Endothelial cell of umbilical vein (primary cell): ENCODE measurements around the gene PHACTR1. TPM values are rescaled to one million over a fixed set of nuclear protein-coding genes. Genes with fewer than 3 reads are reported as not detected.

Source experiments
- BruUV-seq: library from RNA; stranded (reverse); fragments of 400-500 nt; replicated peaks from 2 replicates; lab custom pipeline; 2021; lab: Mats Ljungman, UMichigan
- CTCF ChIA-PET: fragments of 300-600, 350-600 bp; sonication (Branson Sonifier 250); formaldehyde crosslinking; loops from one replicate; lab custom pipeline; 2021; ENCODE audit warnings: antibody characterized with exemption, inconsistent platforms; lab: Charles Lee
- POLR2A ChIA-PET: fragments of 300-600, 350-600 bp; sonication (Branson Sonifier 250); formaldehyde crosslinking; loops from one replicate; lab custom pipeline; 2021; ENCODE audit warnings: antibody characterized with exemption, inconsistent platforms; lab: Charles Lee
- DNase-seq: peaks from one replicate; pipeline ENCODE4 v3.0.0-alpha.2; 2011; ENCODE audit warnings: low read depth, low spot score
- FAIRE-seq: peaks from 2 replicates; lab custom pipeline; 2011; peaks lifted over from hg19 to GRCh38; lab: Jason Lieb, UNC
- H2AFZ ChIP-seq: 2 replicates; pipeline ENCODE4 v1.6.0; 2012; ENCODE audit warnings: low read depth, low read length, control low read depth, inconsistent platforms
- H3K27ac ChIP-seq: 2 replicates; pipeline ENCODE4 v1.5.1; 2011; ENCODE audit warnings: low read depth, mild to moderate bottlenecking, control low read depth, low read length, moderate library complexity; ENCODE audit not compliant: insufficient read depth
- H3K27me3 ChIP-seq, 2 experiments: 2 replicates each; pipeline versions ENCODE4 v1.6.0 to v1.6.1; 2011; ENCODE audit warnings: low read length in 2 of 2, mixed read lengths in 1 of 2; ENCODE audit not compliant: control insufficient read depth in 2 of 2, insufficient read depth in 2 of 2
- H3K36me3 ChIP-seq, 2 experiments: 2 replicates in 1 of 2; 3 replicates in 1 of 2; pipeline ENCODE4 v1.5.1; 2011; ENCODE audit warnings: low read length in 2 of 2, mild to moderate bottlenecking in 1 of 2, moderate library complexity in 1 of 2; ENCODE audit not compliant: control insufficient read depth in 2 of 2, insufficient read depth in 2 of 2; ENCODE audit errors: extremely low read depth in 1 of 2
- H3K4me1 ChIP-seq: 3 replicates; pipeline ENCODE4 v1.5.1; 2011; ENCODE audit warnings: mild to moderate bottlenecking, low read length; ENCODE audit not compliant: control insufficient read depth, insufficient read depth; ENCODE audit errors: extremely low read depth
- H3K4me2 ChIP-seq: 2 replicates; pipeline ENCODE4 v1.6.1; 2011; ENCODE audit warnings: low read length, control low read depth, mixed read lengths; ENCODE audit not compliant: insufficient read depth
- H3K4me3 ChIP-seq, 3 experiments: fragments of 200-600 bp in 1 of 3; sonication (generic), shearing (Covaris generic) in 1 of 3; replicated peaks in 1 of 3; 2 replicates each; pipeline ENCODE4 v1.5.1; 2011 to 2016; ENCODE audit warnings: control low read depth in 3 of 3, low read length in 3 of 3, mild to moderate bottlenecking in 2 of 3, inconsistent platforms in 1 of 3, low read depth in 1 of 3, moderate library complexity in 1 of 3; ENCODE audit not compliant: insufficient read depth in 1 of 3
- H3K79me2 ChIP-seq: 2 replicates; pipeline ENCODE4 v1.6.0; 2012; ENCODE audit warnings: low read length, inconsistent platforms; ENCODE audit not compliant: control insufficient read depth, insufficient read depth
- H3K9ac ChIP-seq: replicated peaks from 2 replicates; pipeline ENCODE3; 2011; ENCODE audit warnings: low read length, control low read depth; ENCODE audit not compliant: insufficient read depth; ENCODE audit errors: extremely low read depth
- H3K9me1 ChIP-seq: replicated peaks from 3 replicates; pipeline ENCODE4 v1.6.0; 2011; ENCODE audit warnings: mild to moderate bottlenecking, low read length; ENCODE audit not compliant: control insufficient read depth, insufficient read depth; ENCODE audit errors: extremely low read depth
- H3K9me3 ChIP-seq: replicated peaks from 2 replicates; pipeline ENCODE4 v1.5.1; 2012; ENCODE audit warnings: low read length, inconsistent platforms; ENCODE audit not compliant: control insufficient read depth, insufficient read depth
- H4K20me1 ChIP-seq: replicated peaks from 2 replicates; pipeline ENCODE3; 2011; ENCODE audit warnings: mild to moderate bottlenecking, low read length; ENCODE audit not compliant: control insufficient read depth, insufficient read depth; ENCODE audit errors: extremely low read depth
- CTCF ChIP-seq, 2 donors: IDR thresholded peaks; 1 replicate in 1 of 2; 2 replicates in 1 of 2; pipeline ENCODE4 v1.5.1; 2011; ENCODE audit warnings: low read length in 2 of 2, mild to moderate bottlenecking in 2 of 2, moderate library complexity in 2 of 2, control low read depth in 1 of 2, inconsistent platforms in 1 of 2, low read depth in 1 of 2; ENCODE audit not compliant: insufficient read depth in 1 of 2; ENCODE audit errors: extremely low read depth in 1 of 2
- EZH2 ChIP-seq: IDR thresholded peaks from 2 replicates; pipeline ENCODE4 v1.6.1; 2012; ENCODE audit warnings: borderline replicate concordance, low read depth, mild to moderate bottlenecking, moderate library complexity, low read length, inconsistent platforms; ENCODE audit not compliant: severe bottlenecking
- FOS ChIP-seq: IDR thresholded peaks from 2 replicates; pipeline ENCODE4 v1.6.1; 2011; ENCODE audit warnings: mild to moderate bottlenecking, low read length, moderate library complexity, borderline replicate concordance; ENCODE audit not compliant: insufficient read depth
- GATA2 ChIP-seq: IDR thresholded peaks from 2 replicates; pipeline ENCODE4 v1.7.0; 2011; ENCODE audit warnings: low read depth, mild to moderate bottlenecking, moderate library complexity, mixed read lengths, low read length; ENCODE audit not compliant: insufficient read length, insufficient read depth
- JUN ChIP-seq: IDR thresholded peaks from 2 replicates; pipeline ENCODE4 v1.6.1; 2011; ENCODE audit warnings: borderline replicate concordance, low read depth; ENCODE audit not compliant: insufficient read length, insufficient read depth
- MAX ChIP-seq: IDR thresholded peaks from 2 replicates; pipeline ENCODE4 v1.6.1; 2011; ENCODE audit not compliant: insufficient read depth, insufficient read length
- MYC ChIP-seq: IDR thresholded peaks from one replicate; pipeline ENCODE4 v1.6.1; 2011; ENCODE audit warnings: mild to moderate bottlenecking, low read depth, low read length
- POLR2A ChIP-seq: IDR thresholded peaks from 2 replicates; pipeline ENCODE4 v1.6.1; 2012; ENCODE audit warnings: low read depth, mild to moderate bottlenecking, control low read depth, low read length
- POLR2AphosphoS5 ChIP-seq: IDR thresholded peaks from 2 replicates; pipeline ENCODE4 v1.6.1; 2012; ENCODE audit warnings: low read depth, mild to moderate bottlenecking, control low read depth, low read length, moderate library complexity; ENCODE audit not compliant: insufficient read depth
- dilution Hi-C: fragments of 300-500 bp; cut with MboI; formaldehyde crosslinking; loops from one replicate; pipeline ENCODE4 v1.15.0; 2019; ENCODE audit warnings: low sequenced_read_pairs; ENCODE audit not compliant: extremely low pct_ligation_motif_present
- intact Hi-C: fragments of 100-400 bp; cut with micrococcal nuclease; formaldehyde crosslinking; loops from one replicate; pipeline ENCODE4 v1.10.0; 2022
- polyA plus RNA-seq, 4 experiments: library from polyadenylated mRNA; depleted of rRNA in 3 of 4; stranded (reverse) in 3 of 4; unstranded in 1 of 4; fragments of >200 nt; gene quantifications; 2 replicates each; pipeline versions ENCODE4 v1.2.1 to v1.2.3, GENCODE V29; 2011 to 2012; ENCODE audit warnings: missing spikeins in 1 of 4
- total RNA-seq: library from RNA; stranded (reverse); gene quantifications from 2 replicates; pipeline ENCODE4 v1.2.3, GENCODE V29; 2021

The PHACTR1 gene
- total and polyA plus RNA-seq, 2 donors (not counting 3 experiments of a cell fraction or from before 2014, with no cell fraction given), result 2.4 to 23.2 TPM

GRCh38 chr6:13049666-13050254, 333.2 kb downstream of the PHACTR1 start:
- BruUV-seq, result no TSS peak
- H3K36me3 ChIP-seq, result no peaks in the 10 kb centered on the region
- intact Hi-C loops (no loop called here), dilution Hi-C loops (no loop called here)
- no peaks in the 10 kb centered on the region for H3K9me1 ChIP-seq
- no peak overlapping the region for H2AFZ ChIP-seq
- H3K27me3 ChIP-seq, result no peaks in the 10 kb centered on the region
- no peak overlapping the region for H3K4me2 ChIP-seq
- DNase-seq (peak; percentile 11), FAIRE-seq (no peak)
- H3K27ac ChIP-seq, result no peak overlapping the region
- H4K20me1 ChIP-seq, result no peaks in the 10 kb centered on the region
- TF ChIP-seq MYC, result no peak
- TF ChIP-seq POLR2AphosphoS5, result no peak
- TF ChIP-seq POLR2A, result no peak
- no peak for TF ChIP-seq EZH2
- TF ChIP-seq CTCF (IDR thresholded peaks at IDR 0.05; ENCODE audit: extremely low read depth in 1 of 2, insufficient read depth in 1 of 2, low read depth in 1 of 2, low read length in 2 of 2), result no peak
- no peak for TF ChIP-seq JUN
- TF ChIP-seq MAX, result no peak
- no peak for TF ChIP-seq FOS
- no peak for TF ChIP-seq GATA2
- no peaks in the 10 kb centered on the region for H3K4me1 ChIP-seq
- ChIA-PET POLR2A (no interaction called here), CTCF (interaction anchor here (2.9 kb wide), 1 partner anchor 139 kb away, joined by 13 read pairs; no protein-coding TSS in a partner anchor)
- H3K9me3 ChIP-seq, result no peaks in the 10 kb centered on the region
- H3K4me3 ChIP-seq, result no peak overlapping the region
- no peak overlapping the region for H3K9ac ChIP-seq
- H3K79me2 ChIP-seq, result no peaks in the 10 kb centered on the region
